Fibroblast of skin of right quadriceps (primary cell): Measurements from ENCODE around the gene EPS8L2.

Source experiments
- DNase-seq: peaks from one replicate; pipeline ENCODE4 v3.0.0-alpha.2; 2013

Gene EPS8L2

DNA sequence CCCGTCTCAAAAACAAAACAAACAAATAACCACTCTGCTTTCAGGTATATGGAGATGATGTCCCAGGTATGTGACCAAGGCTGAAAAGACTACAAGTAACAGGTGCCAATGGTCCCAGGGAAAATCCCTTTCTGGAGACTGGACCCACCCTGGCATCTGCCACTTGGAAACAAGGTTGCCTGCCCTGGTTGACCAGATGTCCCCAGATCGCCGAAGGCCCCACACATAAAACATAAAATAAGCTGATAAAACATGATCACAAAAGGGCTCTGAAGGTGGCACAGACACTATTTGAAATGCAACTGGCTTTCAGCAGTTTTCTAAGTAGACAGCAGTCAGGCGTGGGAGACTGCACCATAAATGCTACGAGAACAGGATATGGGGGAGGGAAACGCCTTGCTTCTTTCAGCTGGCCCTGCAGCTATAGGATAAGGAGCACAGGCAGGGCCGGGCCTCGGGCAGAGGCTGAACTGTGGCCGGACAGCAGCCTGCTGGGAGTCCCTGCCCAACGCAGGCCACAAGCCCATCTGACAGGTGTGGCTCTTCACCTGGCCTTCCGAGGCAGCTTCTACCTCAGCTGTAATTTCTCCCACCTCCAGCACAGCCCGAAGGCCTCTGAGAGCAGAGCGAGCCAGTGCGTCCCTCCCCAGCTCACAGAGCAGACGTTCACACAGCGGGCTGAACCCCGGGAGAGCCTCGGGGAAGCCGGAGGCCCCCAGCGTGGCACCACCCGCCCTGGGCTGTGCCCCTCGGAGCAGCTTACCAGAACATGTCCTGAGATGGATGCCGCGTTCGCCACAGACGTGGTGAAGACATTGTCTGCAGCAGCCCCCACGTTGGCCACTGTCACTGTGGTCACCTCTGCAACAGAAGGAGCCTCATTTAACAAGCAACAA is 15.0 kb upstream of the EPS8L2 start:
- DNase-seq: no peak

DNA sequence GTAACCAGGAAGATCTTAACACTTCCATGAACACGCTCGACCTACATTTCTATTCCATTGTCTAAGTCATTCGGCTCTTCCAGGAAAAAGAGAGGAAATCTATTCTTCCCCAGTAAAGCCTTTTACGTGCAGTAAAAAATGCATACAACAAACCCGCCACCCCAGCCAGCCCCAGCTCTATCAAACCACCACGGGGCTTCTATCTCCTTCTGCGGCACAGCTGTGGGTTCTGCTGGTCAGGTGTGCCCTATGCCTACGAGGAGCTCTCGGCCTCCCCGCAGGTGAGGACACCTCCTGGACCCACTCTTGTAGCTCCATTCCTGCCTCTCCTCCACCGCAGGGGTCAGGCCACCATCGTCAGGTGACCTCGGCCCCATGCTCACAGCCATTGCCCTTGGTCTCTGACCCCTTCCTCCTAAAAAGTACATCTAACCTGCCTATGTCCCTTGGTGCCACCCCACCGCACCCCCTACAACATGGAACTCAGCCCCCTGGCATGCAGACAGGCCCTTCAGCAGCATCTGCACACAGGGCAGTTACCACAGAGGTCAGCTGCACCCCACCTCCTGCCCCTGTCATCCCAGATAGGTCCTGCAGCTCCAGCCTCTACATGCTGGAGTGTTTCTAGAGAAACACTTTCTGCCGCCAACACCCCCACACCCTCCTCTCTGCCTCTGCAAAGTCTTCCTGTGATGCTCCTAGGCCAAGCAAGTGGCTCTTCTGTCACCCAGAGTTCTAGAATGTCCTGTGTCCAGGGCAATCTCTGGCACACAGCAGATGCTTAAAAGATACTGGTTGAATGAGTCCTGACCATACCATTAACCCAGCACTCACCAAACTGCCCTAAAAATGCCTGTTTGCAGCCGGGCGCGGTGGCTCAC is 14.1 kb upstream of the EPS8L2 start:
- no peak for DNase-seq

DNA sequence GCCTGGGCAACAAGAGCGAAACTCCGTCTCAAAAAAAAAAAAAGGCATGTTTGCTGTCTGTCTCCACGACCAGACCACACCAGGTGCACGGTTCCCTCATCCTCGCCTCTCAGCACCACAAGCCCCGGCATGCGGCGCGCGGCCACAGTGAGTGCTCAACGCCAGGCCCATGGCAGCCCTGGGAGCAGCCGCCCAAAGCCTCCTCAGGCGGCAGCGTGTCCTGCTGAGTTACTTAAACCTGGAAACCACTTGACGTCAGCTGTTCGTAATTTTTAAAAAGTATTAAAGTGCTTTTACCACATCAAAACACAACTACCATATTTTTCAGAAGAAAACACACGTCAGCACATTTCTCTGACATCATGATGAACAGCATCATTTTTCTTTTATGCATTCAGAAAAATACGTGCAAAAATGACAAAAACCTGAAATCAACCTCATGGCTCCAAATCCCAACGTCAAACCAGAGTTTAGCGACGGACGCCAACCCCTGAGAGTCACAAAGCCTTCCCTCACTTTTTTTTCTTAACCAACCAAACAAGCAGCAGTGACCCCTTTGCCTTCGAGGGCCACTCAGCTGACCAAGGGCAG is 13.1 kb upstream of the EPS8L2 start:
- peak; percentile 20 for DNase-seq

DNA sequence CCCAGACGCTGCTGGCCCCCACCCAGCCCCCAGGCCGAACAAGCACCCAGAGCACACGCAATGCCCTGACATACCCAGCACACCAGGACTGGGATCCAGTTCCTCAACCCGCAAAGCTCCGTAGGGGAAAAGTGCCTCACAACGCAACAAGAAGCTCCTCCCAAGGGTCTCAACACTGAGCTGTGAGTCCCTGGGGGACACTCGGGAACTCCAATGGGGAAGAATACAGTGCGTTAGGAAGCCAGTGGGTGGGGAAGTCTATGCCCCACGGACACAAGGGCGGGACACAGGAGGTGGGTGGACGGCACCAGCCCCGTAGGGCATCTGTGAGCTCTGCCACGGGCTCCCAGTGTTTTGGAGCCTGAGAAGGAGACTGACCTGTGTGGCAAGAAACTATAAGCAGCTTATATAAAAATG is 12.6 kb upstream of the EPS8L2 start:
- peak; percentile 24 for DNase-seq

DNA sequence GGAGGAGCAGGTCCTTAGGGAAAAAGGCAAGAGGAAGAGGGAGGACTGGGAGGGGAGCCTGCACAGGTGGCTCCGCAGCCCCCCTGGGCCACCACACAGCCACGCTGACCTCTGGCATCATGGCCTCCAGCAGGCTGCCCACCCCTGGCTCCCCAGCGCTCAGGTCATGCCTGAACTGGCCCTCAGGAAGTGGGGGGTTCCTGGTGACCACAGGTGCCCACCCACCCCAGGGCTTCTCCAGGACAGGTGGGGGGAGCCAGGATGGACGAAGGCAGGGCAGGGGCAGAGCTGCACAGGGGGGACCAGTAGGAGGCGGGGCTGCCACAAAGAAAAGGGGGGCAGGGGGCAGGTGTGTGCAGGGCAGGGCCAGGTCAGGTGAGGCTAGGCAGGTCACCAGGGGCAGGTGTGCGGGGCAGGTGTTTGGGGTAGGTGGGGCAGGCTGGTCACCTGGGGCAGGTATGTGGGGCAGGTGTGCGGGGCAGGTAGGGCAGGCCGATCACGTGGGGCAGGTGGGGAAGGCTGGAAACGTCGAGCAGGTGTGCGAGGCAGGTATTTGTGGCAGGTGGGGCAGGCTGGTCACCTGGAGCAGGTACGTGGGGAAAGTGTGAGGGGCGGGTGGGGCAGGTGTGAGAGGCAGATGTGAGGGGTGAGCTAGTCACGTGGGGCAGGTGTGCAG is 12.0 kb upstream of the EPS8L2 start:
- DNase-seq: no peak

DNA sequence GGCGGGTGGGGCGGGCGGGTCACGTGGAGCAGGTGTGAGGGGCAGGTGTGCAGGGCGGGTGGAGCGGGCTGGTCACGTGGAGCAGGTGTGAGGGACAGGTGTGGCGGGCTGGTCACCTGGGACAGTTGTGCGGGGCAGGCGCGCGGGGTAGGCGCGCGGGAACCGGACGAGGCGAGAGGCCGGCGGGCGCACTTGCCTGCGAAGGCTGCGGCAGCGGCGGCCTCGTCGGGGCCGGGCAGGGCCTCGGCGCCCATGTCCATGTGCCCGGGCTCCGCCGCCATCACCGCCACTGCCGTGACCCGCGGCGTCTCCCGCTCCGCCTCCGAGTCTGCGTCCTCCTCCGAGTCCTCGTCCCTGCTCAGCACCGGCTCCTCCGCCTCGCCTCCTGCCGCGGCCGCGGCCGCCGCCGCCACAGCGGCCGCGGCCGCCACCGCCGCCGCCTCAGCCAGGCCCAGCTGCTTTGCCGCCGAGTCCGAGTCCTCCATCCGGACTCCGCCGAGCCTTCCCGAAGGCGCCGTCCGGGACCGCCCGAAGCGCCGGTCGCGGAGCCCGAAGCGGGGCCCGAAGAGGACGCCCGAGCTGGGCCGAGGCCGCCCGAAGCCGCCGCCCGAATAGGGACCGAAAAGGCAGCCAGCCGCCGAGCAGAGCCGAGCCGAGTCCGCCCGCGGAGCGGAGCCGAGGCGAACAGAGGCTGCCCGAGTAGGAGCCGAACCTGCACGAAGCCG is 11.3 kb upstream of the EPS8L2 start, which contains the start of gene DEAF1:
TSS of gene DEAF1 (minus strand) at position 660 of the 725 bp plus-strand sequence. CDS start at position 485, 175 bp downstream.
- DNase-seq: peak; percentile 97

DNA sequence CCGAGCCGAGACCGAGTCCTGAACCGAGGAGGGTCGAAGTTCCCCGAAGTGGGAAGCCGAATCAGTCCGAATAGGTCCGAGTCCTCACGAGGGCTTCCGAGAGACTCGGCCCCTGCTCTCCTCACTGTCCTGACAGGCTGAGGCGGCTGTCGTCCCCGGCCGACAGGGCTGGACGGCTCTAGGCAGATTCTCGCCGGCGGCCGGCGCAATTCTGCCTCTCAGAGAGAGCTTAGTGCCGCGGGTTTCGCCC is 10.8 kb upstream of the EPS8L2 start:
- DNase-seq: no peak

DNA sequence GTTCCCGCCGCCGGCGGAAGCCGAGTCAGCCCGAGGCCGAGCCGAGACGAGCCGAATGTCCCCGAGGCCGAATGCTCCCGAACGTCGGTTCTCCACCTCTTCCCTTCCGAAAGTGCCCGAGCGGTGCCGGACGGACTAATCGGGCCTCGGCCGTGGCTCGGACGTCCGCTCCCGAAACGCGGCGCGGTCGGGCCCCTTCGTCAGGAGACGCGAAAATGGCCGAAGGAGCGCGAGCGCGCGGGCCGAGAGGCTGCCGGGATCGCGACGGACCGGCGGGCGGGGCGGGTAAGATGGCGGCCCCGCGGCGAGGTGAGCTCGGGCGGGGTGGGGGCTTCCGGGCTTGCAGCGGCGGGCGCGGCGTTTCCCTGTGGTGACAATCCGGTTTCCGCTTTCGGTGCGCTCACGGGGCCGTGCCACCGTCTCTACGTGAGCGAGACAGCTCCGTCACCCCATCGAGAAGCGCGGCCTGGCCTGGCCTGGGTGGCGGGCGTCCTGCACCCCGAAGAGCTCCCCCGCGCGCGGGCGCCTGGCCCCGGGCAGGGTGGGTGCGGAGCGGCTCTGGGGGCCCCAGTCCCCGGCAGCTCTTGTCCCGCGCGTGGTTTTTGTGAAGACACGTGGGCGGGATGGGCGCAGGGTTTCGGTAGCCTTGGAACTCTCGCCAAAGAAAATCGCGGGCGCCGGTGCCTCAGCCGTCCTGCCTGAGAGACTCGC is 10.3 kb upstream of the EPS8L2 start, which contains the start of gene TMEM80:
TSS of gene TMEM80 (plus strand) at position 279 of the 711 bp plus-strand sequence. CDS start at position 291, 12 bp downstream.
- DNase-seq: peak; percentile 98

DNA sequence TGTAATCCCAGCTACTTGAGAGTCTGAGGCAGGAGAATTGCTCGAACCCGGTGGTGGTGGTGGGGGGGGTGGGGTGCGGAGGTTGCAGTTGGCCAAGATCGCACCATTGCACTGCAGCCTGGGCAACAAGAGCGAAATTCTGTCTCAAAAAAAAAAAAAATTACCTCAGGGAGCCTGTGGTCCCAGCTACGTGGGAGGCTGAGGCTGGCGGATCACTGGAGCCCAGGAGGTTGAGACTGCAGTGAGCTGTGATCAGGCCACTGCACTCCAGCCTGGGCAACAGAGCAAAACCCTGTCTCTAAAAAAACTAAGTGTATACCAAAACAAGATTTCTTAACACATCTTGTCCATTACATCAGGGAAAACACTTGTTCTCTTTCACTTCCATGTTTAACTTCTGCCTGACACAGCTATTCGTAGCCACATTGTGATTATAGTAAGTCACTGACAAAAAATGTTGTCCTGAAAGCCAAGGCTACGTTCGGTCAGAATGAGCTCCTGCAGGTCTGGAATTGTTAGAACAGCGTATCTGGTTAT is 9.0 kb upstream of the EPS8L2 start:
- peak; percentile 71 for DNase-seq

DNA sequence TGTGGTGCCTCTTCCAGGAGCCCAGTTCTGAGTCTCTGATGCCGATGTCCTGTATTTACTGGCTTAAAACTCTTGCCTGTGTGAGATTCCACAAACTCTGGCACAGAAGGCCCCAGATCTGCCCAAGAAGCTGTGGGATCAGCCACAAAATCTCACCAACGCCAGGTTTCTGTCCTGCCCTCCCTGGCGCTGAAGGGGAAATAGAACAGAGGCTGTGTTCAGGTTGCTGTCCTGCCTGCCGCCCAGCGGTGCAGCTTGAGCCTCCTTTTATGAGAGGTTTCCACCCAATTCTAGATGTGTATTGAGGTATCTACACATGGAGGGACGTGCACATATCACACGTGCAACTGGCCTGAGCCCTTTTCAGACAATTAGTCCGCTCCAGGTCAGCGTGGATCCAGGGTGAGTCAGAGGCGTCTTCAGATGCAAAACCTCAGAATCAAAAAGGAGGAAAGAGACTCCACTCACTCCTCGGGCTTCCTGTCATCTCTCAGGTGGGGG is 8.2 kb upstream of the EPS8L2 start:
- DNase-seq: peak; percentile 24

DNA sequence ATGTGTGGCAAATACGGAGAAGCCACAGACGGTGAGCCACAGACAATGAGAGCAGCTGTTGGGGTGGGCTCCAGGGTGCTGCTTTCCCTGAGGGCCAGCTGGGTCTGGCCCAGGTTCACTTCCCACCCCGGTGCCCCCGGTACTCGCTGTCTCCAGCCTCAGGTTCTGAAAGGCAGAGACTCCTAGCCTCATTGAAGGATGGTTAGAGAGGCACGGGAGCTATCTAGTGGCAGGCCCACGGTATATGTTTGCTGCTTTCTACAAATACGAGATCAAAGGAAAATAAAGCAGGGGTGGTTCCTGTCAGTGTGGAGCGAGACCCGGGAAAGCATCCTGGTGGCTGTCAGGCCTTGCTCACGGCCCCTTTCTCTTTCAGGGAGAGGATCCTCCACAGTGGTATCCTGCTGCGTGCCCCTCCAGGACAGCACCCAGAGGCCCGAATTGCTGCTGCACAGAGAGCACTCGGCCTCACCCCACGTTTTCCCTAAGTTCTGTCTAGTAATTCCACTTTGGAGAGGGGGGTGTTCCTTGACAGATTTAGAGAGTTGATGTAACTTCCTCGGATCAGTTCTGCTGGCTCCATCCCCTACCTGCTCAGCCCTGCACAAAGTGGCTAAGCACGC is 7.4 kb upstream of the EPS8L2 start:
- DNase-seq: no peak

DNA sequence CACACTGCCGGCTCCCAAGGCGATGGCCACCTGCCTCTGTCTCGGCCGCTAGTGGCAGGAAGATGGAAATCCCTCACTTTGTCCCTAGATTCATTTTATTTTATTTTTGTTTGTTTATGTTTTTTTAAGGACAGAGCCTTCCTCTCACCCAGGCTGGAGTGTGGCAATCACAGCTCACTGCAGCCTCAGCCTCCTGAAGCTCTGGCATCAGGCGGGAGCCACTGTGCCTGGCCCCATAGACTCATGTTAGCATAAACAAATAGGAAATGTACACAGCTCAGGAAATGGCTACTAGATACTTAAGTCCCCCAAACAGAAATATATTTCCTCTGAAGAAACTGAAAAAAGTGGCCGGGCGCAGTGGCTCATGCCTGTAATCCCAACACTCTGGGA is 6.9 kb upstream of the EPS8L2 start:
- DNase-seq: no peak

DNA sequence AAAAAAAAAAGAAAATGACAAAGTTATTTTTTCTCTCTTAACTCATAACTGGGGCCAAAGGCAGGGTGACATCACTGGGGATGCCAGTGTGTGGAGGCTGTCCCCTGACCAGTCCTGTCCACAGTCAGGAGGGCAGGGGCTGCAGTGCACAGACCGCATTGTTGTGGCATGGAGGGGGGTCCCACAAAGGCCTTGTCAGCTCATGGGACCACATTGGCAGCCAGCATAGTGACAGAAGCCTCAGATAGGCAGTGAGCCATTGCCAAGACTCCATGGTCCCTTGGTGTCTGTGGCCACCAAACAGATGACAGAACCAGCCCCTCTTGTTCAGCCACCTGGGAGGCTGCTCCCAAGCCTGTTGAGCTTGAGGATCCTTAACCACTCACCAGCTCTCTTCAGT is 6.3 kb upstream of the EPS8L2 start:
- no peak for DNase-seq

DNA sequence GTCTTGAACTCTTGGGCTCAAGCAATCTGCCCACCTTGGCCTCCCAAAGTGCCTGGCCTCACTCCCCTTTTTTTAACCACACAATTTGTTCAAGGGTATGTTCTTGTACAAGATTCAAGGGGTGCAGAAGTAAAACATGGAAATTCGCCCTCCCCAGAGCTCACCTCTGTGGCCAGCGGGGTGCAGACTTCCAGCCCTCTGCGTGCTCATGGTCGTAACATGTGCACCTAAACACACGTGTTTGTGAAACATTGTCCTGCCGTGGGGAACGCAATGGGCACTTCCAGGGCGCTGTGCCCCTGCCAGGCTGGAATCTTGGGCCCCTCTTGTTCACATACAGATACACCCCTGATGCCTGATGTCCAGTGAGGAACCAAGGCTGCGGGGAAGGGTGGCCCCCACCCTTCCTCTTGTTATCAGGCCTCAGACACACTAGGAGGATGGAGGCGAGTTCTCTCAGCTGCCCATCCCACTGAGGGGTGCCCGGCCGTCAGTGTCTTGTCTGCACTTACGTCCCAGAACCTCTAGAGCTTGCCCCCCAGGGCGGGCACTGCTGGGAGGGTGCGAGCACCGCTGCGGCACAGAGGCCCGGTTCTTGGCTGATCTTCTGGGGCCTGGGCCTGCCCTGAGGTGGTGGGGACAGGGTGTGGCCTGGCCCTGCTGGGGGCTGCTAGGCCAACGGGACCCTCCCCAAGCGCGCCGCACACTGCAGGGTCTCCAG is 4.1 kb upstream of the EPS8L2 start:
- DNase-seq: no peak

DNA sequence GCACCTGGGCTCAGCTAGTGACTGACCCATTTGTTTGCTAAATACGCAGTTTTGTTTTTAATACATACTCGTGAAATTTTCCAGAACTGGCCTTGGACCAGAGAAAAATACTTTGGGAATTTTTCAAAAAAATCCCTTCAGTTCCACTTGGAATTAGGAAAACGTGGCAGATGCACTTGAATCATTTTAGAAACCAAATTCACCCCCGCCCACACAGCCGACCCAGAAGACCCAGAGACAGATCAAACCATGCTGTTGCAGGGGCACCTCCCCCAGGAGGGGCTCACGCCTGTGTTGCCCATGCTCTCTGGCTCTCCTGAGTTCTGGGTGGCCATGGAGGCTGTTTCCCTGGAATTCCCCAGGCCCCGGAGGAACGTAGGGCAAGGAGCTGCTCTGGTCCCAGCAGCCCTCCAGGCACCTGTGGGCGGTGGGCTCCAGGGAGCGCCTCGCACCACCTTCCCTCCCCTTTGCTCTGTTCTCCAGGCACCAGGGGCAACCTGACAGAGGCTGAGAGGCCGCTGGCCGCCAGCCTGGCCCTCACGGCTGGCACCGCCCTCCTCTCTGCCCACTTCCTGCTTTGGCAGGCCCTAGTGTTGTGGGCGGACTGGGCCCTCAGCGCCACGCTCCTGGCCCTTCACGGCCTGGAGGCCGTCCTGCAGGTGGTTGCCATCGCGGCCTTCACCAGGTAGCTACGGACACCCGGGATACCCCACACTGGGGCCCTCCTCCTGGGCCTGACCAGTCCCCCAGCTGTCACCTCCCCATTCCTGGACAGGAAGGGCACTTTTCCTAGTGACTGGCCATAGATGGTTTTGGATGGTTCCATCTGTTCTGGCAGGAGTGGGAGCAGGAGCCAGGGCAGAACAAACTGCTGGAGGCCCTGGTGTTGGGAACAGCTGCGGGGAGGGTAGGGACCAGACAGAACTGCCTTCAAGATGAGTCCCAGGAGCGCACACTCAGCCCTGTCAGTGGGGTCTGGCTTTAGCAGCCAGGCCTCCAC is 3.3 kb upstream of the EPS8L2 start:
- DNase-seq: no peak

DNA sequence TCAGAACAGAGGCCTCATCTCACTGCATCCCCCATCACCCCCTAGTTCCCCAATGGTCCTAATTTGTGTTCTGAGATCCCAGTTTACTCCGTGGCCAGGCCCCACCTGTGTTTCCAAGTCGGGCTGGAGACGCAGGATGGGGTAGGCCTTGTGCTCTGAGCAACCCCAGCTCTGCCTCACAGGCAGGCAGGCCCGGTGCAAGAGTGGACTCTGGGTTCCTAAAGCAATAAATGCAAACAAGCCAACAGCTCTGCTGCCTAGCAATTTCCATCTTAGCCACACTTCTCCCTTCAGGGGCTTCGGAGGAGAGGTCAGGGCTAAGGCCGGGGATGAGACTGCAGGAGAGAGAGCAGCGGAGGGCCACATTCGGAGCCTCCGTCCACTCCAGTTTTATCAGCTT is 2.5 kb upstream of the EPS8L2 start:
- no peak for DNase-seq

DNA sequence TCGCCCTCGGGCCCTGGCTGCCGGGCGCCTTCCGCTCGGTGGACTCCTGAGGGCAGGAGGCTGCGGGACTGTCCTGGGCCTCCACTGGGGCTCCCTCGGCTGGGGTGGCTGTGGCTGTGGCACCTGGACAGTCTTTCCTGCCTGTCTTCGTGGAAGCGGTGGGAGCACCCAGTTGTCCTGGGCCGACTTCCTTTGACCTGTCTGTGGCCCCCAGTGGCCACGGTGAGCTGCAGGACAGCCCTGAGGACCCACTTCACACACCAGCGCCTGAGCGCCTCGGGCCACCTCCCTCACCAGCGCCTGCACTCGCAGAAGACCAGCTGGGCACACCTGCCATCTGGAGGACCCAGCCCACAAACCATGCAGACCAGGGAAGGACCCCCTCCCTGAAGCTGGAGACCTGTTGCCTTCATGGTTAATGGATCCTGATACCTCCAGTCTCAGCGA is 1.8 kb upstream of the EPS8L2 start:
- DNase-seq: no peak
